ENCODE measurements around the gene FAM117A.

DNA sequence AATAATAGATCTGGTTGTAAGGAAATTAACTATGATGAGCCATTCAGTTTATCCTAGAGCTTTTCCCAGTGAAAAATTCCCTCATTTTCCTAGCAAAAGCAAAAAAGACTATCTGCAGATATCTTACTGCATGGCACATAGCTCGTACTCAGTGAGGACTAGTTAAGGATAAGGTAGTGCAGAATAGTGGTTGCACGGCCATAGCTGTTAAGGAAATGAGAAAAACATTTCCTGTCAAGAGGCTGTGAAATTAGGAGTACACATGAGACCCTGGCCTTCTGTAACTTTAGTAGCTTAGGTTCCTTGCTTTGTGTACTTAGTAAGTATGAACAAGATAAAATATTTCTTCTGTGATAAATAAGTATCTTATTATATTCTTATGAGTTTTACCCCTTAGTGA lies 34.8 kb upstream of the FAM117A start:
- no peak for TF ChIP-seq CTCF (IDR thresholded peaks at IDR 0.05; ENCODE audit: low read depth, low read length)
- TF ChIP-seq POLR2A (IDR thresholded peaks at IDR 0.05; ENCODE audit: extremely low read depth, insufficient read length), result no peak
- TF ChIP-seq, protein P1, sequence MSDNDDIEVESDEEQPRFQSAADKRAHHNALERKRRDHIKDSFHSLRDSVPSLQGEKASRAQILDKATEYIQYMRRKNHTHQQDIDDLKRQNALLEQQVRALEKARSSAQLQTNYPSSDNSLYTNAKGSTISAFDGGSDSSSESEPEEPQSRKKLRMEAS (IDR thresholded peaks at IDR 0.05; ENCODE audit: low read depth, low read length), result no peak
- no peak for TF ChIP-seq MYC (IDR thresholded peaks at IDR 0.05; ENCODE audit: low read depth, low read length)
